ENCODE results near the gene TOR3A. TPM values are rescaled to one million over a fixed set of nuclear protein-coding genes. Genes with fewer than 3 reads are reported as not detected.

TOR3A gene
- total and polyA plus RNA-seq, 10 of the 15 experiments (the other 5 are each of a cell fraction or from before 2014, with no cell fraction given) = 8.6 to 87.9 (median 46.3) TPM

GRCh38 chr1:179087665-179088064 is 5.8 kb downstream of the TOR3A start:
- ATAC-seq (no peak), FAIRE-seq (no peak), DNase-seq (ENCODE audit: low read depth, low spot score) (no peak)
- no peak for TF ChIP-seq EED (IDR thresholded peaks at IDR 0.05; ENCODE audit: low read depth)
- TF ChIP-seq, protein P1, sequence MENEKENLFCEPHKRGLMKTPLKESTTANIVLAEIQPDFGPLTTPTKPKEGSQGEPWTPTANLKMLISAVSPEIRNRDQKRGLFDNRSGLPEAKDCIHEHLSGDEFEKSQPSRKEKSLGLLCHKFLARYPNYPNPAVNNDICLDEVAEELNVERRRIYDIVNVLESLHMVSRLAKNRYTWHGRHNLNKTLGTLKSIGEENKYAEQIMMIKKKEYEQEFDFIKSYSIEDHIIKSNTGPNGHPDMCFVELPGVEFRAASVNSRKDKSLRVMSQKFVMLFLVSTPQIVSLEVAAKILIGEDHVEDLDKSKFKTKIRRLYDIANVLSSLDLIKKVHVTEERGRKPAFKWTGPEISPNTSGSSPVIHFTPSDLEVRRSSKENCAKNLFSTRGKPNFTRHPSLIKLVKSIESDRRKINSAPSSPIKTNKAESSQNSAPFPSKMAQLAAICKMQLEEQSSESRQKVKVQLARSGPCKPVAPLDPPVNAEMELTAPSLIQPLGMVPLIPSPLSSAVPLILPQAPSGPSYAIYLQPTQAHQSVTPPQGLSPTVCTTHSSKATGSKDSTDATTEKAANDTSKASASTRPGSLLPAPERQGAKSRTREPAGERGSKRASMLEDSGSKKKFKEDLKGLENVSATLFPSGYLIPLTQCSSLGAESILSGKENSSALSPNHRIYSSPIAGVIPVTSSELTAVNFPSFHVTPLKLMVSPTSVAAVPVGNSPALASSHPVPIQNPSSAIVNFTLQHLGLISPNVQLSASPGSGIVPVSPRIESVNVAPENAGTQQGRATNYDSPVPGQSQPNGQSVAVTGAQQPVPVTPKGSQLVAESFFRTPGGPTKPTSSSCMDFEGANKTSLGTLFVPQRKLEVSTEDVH (IDR thresholded peaks at IDR 0.05; ENCODE audit: low read depth, partially characterized antibody) = no peak
- no peak for TF ChIP-seq BMI1 (IDR thresholded peaks at IDR 0.05; ENCODE audit: borderline replicate concordance)
- TF ChIP-seq SRF (IDR thresholded peaks at IDR 0.05; ENCODE audit: low read depth in 2 of 2, low read length in 2 of 2) = no peak
- TF ChIP-seq BRCA1 (IDR thresholded peaks at IDR 0.05; ENCODE audit: low read depth, low read length) = no peak
- TF ChIP-seq RAD21 (IDR thresholded peaks at IDR 0.05; ENCODE audit: insufficient read depth, low read depth, low read length) = no peak
- TF ChIP-seq CBX3 (IDR thresholded peaks at IDR 0.05; ENCODE audit: borderline replicate concordance, low read depth) = no peak
- no peak for TF ChIP-seq SUZ12 (IDR thresholded peaks at IDR 0.05; ENCODE audit: unreplicated experiment)
- no peak for TF ChIP-seq HDAC6 (IDR thresholded peaks at IDR 0.05; ENCODE audit: unreplicated experiment)
- no peak for TF ChIP-seq ZNF207 (IDR thresholded peaks at IDR 0.05; ENCODE audit: borderline replicate concordance)
- no peak for TF ChIP-seq IRF5 (IDR thresholded peaks at IDR 0.05; ENCODE audit: borderline replicate concordance)
- TF ChIP-seq TCF12 (IDR thresholded peaks at IDR 0.05; ENCODE audit: low read depth, low read length) = no peak
- no peak for TF ChIP-seq E4F1 (IDR thresholded peaks at IDR 0.05; ENCODE audit: borderline replicate concordance, partially characterized antibody)
- no peak for TF ChIP-seq RFX5 (IDR thresholded peaks at IDR 0.05; ENCODE audit: low read depth, low read length)
- no peak for TF ChIP-seq LARP7 (IDR thresholded peaks at IDR 0.05)
- ChIA-PET SMC1A (ENCODE audit: uncharacterized antibody, unreplicated experiment) (interaction anchor here (0.6 to 1.3 kb wide), 5 partner anchors 33 to 281 kb away, joined by 3 to 6 read pairs (median 3); no protein-coding TSS in a partner anchor), RAD21 (ENCODE audit: unreplicated experiment) (interaction anchor here (0.6 to 2.5 kb wide), 6 partner anchors 10 to 269 kb away, joined by 3 to 8 read pairs (median 3); partner anchors contain the start of gene SOAT1), CTCF (interaction anchor here (0.9 to 2.3 kb wide), 5 partner anchors 18 to 555 kb away, joined by 3 to 13 read pairs (median 6); partner anchors contain the start of gene SOAT1), POLR2A (no interaction called here)
- Histone ChIP-seq H3K4me3 (no peak overlapping the region), H3K4me1 (ENCODE audit: control insufficient read depth, insufficient read depth, low read length) (peaks cover 25% of the 10 kb centered on the region), H3K27me3 (replicated peaks in 1 of 2; ENCODE audit: control insufficient read depth in 2 of 2, insufficient read depth in 2 of 2, low read length in 1 of 2) (no peaks in the 10 kb centered on the region), H3K9ac (ENCODE audit: control insufficient read depth, insufficient read depth, low read length) (no peak overlapping the region), H3K36me3 (ENCODE audit: control insufficient read depth in 2 of 2, insufficient read depth in 2 of 2, low read length in 1 of 2) (peaks cover 13 to 25% of the 10 kb centered on the region in 2 experiments), H3K27ac (ENCODE audit: control insufficient read depth, insufficient read depth) (no peak overlapping the region), H3K9me3 (replicated peaks; ENCODE audit: control insufficient read depth, insufficient read depth, low read length) (no peaks in the 10 kb centered on the region), H4K20me1 (ENCODE audit: control insufficient read depth, insufficient read depth) (no peaks in the 10 kb centered on the region), H3K4me2 (ENCODE audit: control insufficient read depth, insufficient read depth) (peak overlapping the region; percentile 25; the same call in 1 of the 2 replicates), H2AFZ (ENCODE audit: control insufficient read depth, low read depth, low read length) (no peak overlapping the region), H3K79me2 (ENCODE audit: control insufficient read depth, insufficient read depth, low read length) (peaks cover 37% of the 10 kb centered on the region)
- in situ Hi-C loops (cut with MboI) = loop anchor here (25.0 kb wide), 1 partner anchor 725 kb away; no protein-coding TSS in a partner anchor
- WGBS (ENCODE audit: insufficient coverage, insufficient replicate concordance, low lambda C conversion rate, missing lambda C conversion rate) = over 99% methylated on average over 11 of the region's 11 CpGs
- intact Hi-C loops (cut with micrococcal nuclease; ENCODE audit: unreplicated experiment) = no loop called here
- no TSS peak for BruUV-seq (replicated peaks)
